Astrocyte of the cerebellum (primary cell): Measurements from ENCODE around the gene MLH3.

Experiments
- DNase-seq: peaks from one replicate; pipeline ENCODE4 v3.0.0-alpha.2; 2011; ENCODE audit warnings: low read depth
- H3K4me3 ChIP-seq: 2 replicates; pipeline ENCODE4 v1.5.1; 2011; ENCODE audit warnings: mild to moderate bottlenecking, low read depth, low read length, moderate library complexity
- CTCF ChIP-seq: IDR thresholded peaks from 2 replicates; pipeline ENCODE4 v1.5.1; 2012; ENCODE audit warnings: low read length, low read depth, moderate library complexity, mild to moderate bottlenecking; ENCODE audit errors: missing control alignments
- in situ Hi-C: cut with HindIII; loops from 2 replicates; pipeline ENCODE4 v1.10.0; 2017; ENCODE audit warnings: low sequenced_read_pairs

The MLH3 gene

DNA sequence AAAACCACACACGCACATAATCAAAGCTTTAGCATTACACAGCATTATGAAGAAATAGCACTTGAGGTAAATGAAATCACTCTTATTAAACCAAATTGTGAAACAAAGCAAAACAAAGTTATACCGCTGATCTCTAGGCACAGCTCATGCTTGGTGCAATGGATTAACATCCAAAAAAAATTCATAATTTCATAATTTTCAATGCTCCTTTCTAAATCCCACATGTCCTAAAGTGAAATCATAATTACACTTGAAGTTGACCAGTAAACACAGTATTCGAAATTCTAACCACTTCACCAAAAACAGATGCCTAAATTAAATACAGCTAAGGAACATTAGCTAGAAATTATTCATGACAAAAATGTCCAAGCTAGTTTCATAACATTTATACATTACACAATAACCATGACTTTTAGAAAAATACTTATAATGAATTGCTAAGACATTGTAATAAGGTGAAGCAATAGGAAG is 1.5 kb downstream of the MLH3 start:
- in situ Hi-C loops, result no loop called here
- H3K4me3 ChIP-seq, result no peak overlapping the region
- TF ChIP-seq CTCF, result no peak
- no peak for DNase-seq

DNA sequence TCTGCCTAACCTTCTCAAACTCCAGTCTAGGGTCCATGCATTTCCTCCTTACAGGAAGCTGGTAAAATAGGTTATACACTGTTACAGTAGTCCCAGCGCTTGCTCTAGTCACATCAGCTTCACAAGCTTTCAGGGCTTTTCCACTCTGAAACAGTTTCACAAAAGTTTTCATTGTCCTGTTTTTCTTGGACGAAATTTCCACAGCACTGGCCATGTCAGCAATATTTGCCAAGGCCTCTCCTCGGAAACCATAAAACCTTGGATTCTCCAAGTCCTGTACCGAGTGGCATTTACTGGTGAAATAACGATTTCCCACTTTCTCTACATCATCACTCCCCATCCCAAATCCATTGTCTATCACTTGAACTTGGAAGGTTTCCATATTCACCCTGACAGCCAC is 2.1 kb downstream of the MLH3 start:
- in situ Hi-C loops, result no loop called here
- no peak overlapping the region for H3K4me3 ChIP-seq
- no peak for DNase-seq
- no peak for TF ChIP-seq CTCF

DNA sequence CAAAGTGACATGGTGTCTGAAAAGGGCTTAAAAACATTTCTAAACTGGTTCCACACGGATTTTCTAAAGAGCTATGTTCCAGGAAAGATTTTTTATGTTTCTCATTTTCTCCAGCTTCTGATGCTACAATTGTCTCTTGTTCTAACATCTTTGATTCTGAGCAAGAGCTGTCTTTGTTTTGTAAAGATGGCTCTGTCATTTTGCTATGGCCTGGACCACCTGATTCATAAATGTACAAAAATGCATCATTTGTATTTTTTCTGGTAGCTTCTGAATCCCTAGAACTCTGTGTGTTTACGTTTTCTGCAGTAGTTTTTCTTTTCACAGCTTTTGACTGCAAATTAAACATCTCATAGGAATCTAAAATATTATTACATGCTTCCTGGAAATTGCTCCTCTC is 3.2 kb downstream of the MLH3 start:
- no peak for DNase-seq
- in situ Hi-C loops, result no loop called here
- TF ChIP-seq CTCF, result no peak
- no peak overlapping the region for H3K4me3 ChIP-seq

GRCh38 chr14:75047506-75047905 is 3.8 kb downstream of the MLH3 start:
- in situ Hi-C loops, result no loop called here
- DNase-seq, result no peak
- no peak overlapping the region for H3K4me3 ChIP-seq
- no peak for TF ChIP-seq CTCF

DNA sequence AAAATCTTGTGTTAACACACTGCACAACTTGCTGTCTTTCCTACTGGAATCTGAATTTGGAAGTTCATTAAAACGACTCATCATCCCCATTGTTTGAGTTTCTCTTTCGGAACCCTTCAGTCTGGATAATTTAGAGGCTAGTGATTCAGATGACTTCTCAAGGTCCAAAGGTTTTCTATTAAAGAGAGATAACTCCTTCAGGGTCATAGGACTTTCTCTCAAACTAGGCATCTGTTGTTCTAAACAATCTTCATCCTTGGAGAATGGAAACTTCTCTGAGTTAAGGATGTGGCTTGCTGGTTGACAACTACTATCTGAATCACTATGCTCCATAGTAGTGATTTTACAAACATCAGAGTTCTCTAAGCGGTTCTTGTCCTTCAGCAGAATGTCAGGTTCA is 4.4 kb downstream of the MLH3 start:
- no peak overlapping the region for H3K4me3 ChIP-seq
- in situ Hi-C loops, result no loop called here
- TF ChIP-seq CTCF, result no peak
- DNase-seq, result no peak

DNA sequence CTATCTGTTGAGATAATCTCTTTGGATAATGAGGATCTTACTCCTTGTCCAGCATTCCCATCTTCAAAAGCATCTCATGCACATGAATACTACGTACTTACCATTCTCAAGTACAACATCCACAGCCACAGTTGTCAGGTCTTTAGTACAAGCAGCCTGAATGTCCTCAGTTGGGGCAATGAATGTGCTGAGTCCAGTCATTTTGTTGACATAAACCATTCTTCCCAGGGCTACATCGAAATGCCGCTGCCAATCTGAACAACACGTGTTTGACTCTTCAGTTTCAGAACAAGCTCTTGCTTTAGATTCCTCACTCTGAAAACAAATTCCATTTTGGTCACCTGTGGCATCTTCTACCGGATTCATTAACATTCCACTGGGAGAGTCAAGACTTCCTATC is 5.0 kb downstream of the MLH3 start:
- in situ Hi-C loops, result no loop called here
- no peak for DNase-seq
- TF ChIP-seq CTCF, result no peak

GRCh38 chr14:75044752-75045151 is 6.5 kb downstream of the MLH3 start:
- no peak overlapping the region for H3K4me3 ChIP-seq
- DNase-seq, result no peak
- in situ Hi-C loops, result loop anchor here (5.0 kb wide), 1 partner anchor 33 kb away; no protein-coding TSS in a partner anchor
- no peak for TF ChIP-seq CTCF

More for the DNA sequence above, 5.0 kb downstream of the MLH3 start:
- no peak overlapping the region for H3K4me3 ChIP-seq
